HEK293T (cell line): ENCODE measurements around the gene VWA5B1.

Source experiments
- ARNT ChIP-seq: fragments of 450-650 bp; IDR thresholded peaks from 2 replicates; pipeline ENCODE4 v1.6.1; 2017; ENCODE audit warnings: mild to moderate bottlenecking
- BHLHE40 ChIP-seq: fragments of 450-650 bp; IDR thresholded peaks from 2 replicates; pipeline ENCODE4 v1.6.1; 2016; ENCODE audit warnings: mild to moderate bottlenecking, moderate library complexity, borderline replicate concordance
- FOXA1 ChIP-seq: fragments of 450-650 bp; IDR thresholded peaks from 2 replicates; pipeline ENCODE4 v1.6.1; 2016; ENCODE audit warnings: mild to moderate bottlenecking
- L3MBTL2 ChIP-seq: fragments of 450-650 bp; conservative IDR thresholded peaks from 2 replicates; pipeline ENCODE4 v1.6.1; 2016; ENCODE audit warnings: mild to moderate bottlenecking
- NFRKB ChIP-seq: fragments of 450-650 bp; IDR thresholded peaks from 2 replicates; pipeline ENCODE4 v1.6.1; 2016; ENCODE audit warnings: mild to moderate bottlenecking, moderate library complexity
- SP1 ChIP-seq: fragments of 450-650 bp; IDR thresholded peaks from 2 replicates; pipeline ENCODE4 v1.6.1; 2017
- TARDBP ChIP-seq: fragments of 450-650 bp; IDR thresholded peaks from 2 replicates; pipeline ENCODE4 v1.6.1; 2016
- ZNF384 ChIP-seq: fragments of 450-650 bp; IDR thresholded peaks from 2 replicates; pipeline ENCODE4 v1.6.1; 2016
- TF ChIP-seq, protein P1 (sequence below): fragments of 450-650 bp; IDR thresholded peaks from 2 replicates; pipeline ENCODE4 v1.6.1; 2016

DNA sequence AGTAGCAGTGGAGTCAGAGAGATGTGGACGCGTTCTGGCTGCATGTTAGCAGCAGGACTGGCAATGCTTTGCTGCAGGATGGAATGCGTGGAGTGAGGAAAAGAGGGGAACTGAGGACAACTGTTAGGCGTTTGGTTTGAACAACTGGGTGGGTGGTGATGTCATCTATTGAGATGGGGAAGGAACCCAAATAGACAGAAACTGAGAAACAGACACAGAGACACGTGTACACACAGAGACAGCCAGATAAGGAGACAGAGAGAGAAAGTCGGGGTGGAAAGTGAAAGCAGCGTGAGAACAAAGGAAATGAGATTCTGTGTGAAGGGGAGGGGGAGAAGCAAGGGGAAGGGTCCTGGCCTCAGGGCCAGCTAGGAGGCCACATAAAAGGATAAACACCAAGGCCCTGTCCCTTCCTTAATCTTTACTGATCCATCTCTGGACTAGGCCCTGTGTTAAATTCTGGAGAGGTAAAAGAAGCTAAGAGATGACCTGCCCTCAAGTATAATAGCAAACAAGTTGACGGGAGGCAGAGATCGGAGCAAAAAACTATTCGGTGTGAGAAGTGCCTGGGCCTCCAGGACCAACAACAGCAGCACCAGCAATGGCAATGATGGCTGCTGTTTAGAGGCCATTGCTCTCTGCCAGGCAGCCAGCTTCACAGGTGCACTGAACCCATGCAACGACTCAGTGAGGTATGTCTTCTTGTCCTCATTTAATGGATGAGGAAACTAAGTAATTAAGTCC is 31.6 kb downstream of the VWA5B1 start:
- no peak for TF ChIP-seq FOXA1
- TF ChIP-seq, protein P1, sequence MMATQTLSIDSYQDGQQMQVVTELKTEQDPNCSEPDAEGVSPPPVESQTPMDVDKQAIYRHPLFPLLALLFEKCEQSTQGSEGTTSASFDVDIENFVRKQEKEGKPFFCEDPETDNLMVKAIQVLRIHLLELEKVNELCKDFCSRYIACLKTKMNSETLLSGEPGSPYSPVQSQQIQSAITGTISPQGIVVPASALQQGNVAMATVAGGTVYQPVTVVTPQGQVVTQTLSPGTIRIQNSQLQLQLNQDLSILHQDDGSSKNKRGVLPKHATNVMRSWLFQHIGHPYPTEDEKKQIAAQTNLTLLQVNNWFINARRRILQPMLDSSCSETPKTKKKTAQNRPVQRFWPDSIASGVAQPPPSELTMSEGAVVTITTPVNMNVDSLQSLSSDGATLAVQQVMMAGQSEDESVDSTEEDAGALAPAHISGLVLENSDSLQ = no peak
- no peak for TF ChIP-seq NFRKB
- TF ChIP-seq ZNF384 = no peak
- no peak for TF ChIP-seq TARDBP
- no peak for TF ChIP-seq BHLHE40
- no peak for TF ChIP-seq ARNT
- TF ChIP-seq SP1 = no peak
- TF ChIP-seq L3MBTL2 = no peak
